T-helper 1 cell (primary cell): ENCODE results near the gene PAQR8.
"Not testable (repeated sequence)": the region's sequence is repeated elsewhere in the genome, so short reads cannot be mapped to it uniquely, and the experiment has no call there.

ENCODE experiments used
- DNase-seq, 5 donors: peaks; one replicate each; pipeline ENCODE4 v3.0.0-alpha.2; 2012 to 2020

Gene PAQR8

DNA sequence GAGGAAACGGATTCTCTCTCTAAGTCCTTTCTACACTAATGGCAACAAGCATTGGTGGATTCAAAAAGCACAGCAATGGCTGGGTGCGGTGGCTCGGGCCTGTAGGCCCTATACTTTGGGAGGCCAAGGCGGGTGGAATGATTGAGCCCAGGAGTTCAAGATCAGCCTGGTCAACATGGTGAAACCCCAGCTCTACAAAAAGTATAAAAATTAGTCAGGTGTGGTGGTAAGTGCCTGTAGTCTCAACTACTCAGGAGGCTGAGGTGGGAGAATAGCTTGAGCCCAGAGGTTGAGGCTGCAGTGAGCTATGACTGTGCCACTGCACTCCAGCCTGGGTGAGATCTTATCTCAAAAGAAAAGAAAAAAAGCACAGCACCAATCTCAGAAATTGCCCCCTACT is 19.3 kb downstream of the PAQR8 start:
- DNase-seq: no peak

DNA sequence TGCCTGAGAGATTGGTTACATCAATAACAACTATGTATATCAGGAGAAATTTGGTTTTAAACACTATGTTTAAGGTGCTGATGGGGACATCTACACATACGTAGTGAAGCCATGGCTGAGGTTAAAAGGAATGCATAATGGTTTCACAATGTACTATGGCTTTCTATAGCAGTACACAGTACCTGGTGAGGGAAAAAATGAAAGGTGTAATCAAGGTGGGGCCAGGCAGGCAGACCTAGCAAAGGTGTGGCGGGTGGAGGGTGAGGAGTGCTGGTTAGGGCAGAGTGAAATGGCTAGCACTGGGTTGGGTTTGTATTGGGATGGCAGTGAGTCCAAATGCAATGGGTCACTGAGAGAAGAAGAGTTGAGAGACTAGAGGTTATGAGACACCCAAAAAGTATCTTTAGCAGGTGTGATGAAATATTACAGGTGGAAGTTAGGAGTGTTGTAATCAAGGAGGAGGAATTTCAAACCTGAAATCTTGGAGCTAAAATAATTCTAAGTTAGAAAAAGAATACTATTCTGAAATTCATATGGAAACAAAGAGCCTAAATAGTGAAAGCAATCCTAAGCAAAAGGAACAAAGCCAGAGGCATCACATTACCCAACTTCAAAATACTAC is 22.3 kb downstream of the PAQR8 start:
- DNase-seq: no peak

DNA sequence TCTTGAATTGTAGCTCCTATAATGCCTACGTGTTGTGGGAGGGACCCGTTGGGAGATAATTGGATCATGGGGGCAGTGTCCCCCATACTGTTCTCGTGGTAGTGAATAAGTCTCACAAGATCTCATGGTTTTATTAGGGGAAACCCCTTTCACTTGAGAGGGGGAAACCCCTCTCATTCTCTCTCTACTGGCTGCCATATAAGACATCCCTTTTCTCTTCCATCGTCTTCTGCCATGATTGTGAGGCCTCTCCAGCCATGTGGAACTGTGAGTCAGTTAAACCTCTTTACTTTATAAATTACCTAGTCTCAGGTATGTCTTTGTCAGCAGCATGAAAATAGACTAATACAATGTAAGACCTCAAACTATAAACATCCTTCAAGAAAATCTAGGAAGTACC is 23.1 kb downstream of the PAQR8 start:
- DNase-seq: no peak

GRCh38 chr6:52388119-52388518 is 26.2 kb downstream of the PAQR8 start:
- DNase-seq: not testable (repeated sequence)

DNA sequence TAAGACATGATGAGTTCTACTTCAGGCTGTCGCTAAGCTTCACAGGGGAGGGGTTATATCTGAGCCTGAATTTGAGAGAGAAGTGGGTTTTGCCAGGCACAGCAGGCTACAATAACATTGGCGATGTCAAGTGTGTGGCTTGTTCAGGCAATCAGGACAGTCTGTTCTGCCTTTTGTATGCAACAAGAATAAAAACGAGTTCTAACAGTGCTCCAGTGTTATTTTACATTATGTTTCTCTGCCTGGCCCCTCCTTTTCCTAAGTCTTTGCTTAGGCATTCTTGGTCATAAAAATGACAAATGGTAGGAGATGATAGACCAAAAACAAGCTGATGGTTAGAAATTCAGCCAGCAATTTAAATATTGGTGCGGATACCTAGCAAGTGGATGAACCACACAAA is 26.8 kb downstream of the PAQR8 start:
- DNase-seq: no peak

DNA sequence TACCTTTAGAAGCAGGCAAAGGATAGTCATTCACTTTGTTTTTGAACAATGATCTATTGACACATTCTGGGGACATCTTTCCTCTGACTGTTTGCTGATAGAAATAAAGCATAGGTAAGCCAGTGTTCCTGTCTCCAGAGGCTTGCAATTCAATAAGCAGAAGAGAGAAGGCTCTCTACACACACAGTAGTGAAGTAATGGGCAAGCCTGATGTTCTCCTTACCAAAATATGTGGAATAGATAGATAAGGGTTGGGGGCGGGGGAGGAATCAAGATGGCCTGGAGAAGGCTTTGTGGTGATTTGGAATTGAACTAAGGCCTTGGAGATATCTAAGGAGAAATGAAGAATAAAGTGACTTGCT is 27.3 kb downstream of the PAQR8 start:
- DNase-seq: no peak

DNA sequence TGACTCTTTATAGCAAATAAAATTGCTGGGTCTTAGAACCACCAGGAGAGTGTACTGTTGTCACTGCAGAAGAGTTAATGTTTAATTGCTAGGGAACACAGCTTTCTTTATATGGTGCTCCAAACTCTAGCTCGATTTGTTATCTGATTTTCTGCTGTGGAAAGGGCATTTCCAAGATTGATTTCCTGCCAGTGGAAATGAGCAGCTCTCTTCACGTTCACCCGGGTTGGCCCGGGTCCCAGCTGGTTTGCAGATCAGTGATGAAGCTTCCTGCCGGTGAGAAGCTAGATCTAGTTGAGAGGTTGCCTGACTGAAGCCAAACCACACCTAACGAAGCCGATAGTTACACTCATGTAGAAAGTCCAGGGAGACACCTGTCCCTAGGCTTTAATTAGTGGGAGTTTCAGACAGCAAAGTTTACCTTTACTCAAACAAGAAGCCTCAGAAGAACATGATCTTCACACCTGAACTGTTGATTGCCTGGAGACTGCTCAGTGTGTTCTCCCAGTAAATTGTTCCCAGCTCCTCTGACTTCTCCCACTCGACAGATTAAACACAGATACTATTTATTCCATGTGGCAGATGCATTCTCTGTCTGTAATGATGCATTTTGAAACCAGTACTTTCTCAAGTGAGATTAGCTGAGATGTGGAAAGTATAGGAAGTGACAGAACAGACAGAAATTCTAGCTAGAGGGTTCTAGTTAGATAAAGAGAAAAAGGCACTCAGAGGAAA is 27.8 kb downstream of the PAQR8 start:
- peak in 4 of 5 donors; percentile 18 to 73 (median 50) for DNase-seq

DNA sequence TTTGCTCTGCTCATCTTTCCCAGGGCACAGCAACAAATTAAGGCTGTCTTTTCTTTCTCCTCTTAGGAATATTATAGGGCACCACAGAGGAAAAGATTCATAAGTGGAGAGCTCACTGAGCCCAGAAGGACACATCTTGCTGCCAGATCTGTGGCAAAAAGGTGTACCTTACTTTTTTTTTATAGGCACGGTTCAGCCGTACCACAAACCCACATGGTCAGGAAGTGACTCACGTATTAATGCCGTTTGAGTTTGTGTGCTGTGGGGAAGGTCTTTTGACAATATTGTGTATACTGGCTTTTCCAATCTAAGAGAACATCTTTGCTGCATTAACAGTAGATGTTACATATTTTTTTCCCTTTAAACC is 28.4 kb downstream of the PAQR8 start:
- DNase-seq: peak; percentile 17 to 82 (median 51)

GRCh38 chr6:52391599-52391998 is 29.6 kb downstream of the PAQR8 start:
- no peak for DNase-seq

DNA sequence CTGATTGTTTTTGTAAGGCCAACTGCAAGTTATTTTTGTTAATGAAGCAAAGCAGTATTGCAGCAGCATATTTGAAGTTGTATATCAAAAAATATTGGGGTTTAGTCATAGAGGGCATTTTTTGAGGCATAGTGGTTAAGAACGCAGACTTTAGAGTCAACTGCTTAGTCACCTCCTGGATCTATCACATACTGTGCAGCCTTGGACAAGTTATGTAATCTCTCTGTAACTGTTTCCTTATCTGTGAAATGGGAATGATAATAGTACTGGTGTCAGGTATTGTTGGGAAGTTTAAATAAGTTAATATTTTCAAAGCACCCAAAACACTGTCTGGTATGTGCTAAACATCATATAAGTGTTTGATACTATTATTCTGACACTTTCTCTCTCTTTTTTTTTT is 31.0 kb downstream of the PAQR8 start:
- peak in 1 of 5 donors; percentile 49 for DNase-seq

DNA sequence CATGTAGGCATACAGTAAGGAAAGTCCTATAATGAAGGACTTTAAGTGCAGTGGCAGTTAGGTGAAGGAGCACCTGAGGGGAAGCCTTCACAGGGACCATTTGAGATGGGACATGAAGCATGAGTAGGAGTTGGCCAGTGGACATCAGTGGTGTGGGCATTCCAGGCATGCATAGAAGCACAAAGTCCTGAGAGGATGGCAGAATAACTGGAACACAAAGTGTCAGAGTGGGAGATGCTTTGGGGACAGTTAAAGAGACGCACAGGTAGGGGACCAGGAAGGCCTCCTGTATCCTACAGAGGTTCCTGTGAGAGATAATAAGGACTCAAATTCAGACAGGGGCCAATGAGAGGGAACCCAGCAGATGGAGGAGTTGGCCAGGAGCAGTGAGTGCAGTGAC is 31.8 kb downstream of the PAQR8 start:
- DNase-seq: no peak

DNA sequence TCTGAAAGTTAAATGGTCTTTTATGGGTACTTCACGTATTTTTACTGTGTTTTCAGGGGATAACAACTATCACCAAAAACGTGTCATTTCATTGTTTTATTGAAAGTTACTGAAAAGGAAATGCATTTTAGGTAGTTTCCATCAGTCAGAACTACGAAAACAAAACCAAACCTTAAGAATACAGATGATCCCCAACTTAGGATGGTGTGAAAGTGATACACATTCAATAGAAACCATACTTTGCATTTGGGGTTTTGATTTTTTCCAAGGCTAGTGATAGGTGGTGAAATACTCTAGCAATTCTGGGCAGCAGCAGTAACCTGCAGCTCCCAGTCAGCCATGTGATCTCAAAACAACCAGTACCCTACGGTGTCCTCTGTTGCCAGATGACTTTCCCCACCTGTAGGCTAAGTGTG is 32.3 kb downstream of the PAQR8 start:
- DNase-seq: peak in 1 of 5 donors; percentile 61

DNA sequence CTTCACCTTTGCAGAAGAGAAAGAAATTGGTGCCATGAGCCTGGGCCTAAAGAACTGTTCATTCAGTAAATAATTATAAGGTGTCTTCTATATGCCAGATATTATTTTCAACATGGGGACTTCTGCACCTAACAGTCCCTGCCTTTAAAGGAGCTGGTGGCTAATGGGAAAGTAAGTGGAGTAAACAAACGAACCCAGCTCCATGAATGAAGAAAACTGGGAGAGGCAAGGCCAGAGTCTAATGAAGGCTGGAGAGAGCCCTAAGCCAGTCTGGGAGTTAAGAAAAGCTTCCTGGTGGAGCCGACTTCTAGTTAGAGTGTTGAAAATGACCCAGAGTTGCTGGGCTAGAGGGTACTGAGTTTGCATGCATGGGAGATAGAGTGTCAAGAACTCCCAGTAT is 34.0 kb downstream of the PAQR8 start:
- no peak for DNase-seq

GRCh38 chr6:52399511-52400312 is 37.8 kb downstream of the PAQR8 start:
- DNase-seq: peak in 1 of 5 donors; percentile 44

DNA sequence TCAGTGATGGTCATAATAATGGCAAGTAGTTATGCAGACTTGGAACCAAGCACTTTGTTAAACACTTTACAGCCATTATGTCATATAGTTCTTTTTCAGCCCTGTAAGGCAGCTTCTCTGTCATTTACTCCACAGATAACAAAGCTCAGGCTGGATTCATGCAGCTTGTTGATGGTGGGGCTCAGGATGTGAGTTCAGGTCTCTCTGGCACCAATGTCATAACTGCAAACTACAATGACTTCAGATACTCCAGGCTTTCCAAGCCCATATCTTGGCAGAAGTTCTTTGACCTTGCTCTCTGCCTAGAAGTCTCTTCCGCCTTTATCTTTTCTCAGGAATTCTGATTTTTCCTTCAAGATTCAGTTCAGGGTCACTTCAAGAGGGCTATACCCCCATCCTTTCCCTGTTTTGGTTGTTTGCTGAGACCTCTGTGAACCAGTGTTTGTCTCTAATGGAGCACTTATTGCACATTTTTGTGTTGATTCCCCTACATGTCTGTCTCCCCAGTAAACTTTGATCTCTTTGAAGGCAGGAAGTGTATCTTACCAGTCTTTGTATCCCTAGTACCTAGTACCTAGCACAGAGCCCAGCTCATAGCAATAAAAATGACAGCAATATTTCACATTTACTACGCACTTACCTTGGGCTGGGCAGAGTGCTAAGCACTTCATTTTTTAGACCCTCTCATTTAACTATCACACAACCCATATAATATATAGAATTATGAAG is 38.5 kb downstream of the PAQR8 start:
- DNase-seq: no peak

DNA sequence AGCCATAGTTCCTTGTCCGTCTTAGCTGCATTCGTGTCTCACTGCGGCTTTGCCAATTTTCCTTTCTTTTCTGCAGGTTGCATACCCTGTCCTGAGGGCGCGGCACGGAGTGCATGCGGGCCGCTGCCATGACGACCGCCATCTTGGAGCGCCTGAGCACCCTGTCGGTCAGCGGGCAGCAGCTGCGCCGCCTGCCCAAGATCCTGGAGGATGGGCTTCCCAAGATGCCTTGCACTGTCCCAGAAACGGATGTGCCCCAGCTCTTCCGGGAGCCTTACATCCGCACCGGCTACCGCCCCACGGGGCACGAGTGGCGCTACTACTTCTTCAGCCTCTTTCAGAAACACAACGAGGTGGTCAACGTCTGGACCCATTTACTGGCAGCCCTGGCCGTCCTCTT is 41.1 kb downstream of the PAQR8 start:
- DNase-seq: no peak

GRCh38 chr6:52403627-52404026 is 41.7 kb downstream of the PAQR8 start:
- DNase-seq: no peak

GRCh38 chr6:52405243-52405642 is 43.3 kb downstream of the PAQR8 start:
- no peak for DNase-seq

GRCh38 chr6:52407467-52407866 is 45.5 kb downstream of the PAQR8 start:
- DNase-seq: peak in 1 of 5 donors; percentile 44

GRCh38 chr6:52409499-52409898 is 47.5 kb downstream of the PAQR8 start:
- no peak for DNase-seq

DNA sequence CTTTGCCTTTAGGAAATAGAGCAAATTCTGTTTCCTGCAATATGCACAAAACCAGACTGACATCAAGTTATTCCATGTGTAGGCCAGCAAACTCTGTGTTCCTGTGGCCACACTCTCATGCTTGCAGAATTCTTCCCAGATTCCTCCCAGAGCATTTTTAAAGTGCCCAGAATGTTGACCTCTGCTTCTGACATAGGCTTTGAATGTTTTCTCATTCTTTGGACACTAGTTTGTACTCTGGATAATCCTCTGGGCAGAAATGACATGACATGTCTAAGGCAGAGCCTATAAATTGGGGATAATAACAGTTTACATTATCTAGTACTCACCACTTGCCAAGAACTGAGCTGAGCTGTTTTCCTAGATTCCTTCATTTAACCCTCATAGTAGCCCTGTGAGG is 49.0 kb downstream of the PAQR8 start:
- no peak for DNase-seq

DNA sequence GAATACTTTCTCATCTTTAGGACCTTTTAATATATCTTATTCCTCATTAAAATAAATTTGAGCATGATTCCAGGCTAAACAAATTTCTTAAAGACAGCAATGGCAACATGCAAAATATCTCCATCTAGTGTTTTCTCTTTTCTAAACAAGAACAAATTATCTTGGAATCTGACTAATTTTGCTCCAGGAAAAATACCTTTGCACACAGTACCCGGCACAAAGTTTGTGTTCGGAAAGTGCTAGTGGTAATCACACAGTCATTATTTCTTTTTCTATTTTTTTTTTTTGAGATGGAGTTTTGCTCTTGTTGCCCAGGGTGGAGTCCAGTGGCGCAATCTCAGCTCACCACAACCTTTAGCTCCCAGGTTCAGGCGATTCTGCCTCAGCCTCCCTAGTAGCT is 50.0 kb downstream of the PAQR8 start:
- DNase-seq: no peak

DNA sequence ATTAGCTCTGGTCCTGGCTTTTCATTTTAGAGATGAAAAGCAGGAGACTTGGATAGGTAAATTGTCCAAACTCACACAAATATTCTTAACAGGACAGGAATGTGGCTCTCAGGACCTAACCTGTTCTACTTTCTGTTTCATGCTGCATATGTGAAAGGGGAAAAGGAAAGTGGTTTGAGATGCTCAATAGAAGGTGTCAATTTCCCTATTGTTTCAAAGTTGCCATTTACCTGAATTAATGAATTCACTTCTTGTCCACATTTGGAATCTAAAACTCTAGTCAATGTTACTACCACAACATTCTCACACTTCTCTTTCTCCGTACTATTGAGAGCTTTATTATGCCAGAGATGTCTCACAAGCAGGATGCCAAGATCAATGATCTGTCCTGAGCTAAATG is 53.4 kb downstream of the PAQR8 start:
- no peak for DNase-seq
